VCaP (cell line): ENCODE data around the gene DKC1.

Source experiments
- H3K27ac ChIP-seq: fragments of 450-650 bp; 2 replicates; pipeline ENCODE4 v1.5.1; 2017
- TF ChIP-seq, protein P1 (sequence below): fragments of 450-650 bp; conservative IDR thresholded peaks from 2 replicates; pipeline ENCODE4 v1.5.1; 2017; ENCODE audit warnings: mild to moderate bottlenecking, moderate library complexity

The DKC1 gene

DNA sequence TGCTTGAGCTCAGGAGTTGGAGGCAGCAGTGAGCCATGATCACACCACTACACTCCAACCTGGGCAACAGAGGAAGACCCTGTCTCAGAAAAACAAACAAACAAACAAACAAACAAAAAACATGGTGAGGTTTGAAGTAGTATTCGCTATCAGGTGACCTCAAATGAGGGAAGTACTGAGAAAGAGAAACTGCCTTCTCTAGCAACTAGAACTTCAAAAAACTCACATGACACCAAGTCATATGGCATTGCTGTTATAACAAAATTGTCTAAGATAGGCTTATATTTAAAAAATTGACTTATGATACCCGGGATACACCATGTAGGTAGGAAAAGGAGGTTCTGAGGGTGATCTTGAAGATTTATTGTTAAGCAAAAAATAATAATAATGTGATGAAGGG lies 32.4 kb downstream of the DKC1 start:
- TF ChIP-seq, protein P1, sequence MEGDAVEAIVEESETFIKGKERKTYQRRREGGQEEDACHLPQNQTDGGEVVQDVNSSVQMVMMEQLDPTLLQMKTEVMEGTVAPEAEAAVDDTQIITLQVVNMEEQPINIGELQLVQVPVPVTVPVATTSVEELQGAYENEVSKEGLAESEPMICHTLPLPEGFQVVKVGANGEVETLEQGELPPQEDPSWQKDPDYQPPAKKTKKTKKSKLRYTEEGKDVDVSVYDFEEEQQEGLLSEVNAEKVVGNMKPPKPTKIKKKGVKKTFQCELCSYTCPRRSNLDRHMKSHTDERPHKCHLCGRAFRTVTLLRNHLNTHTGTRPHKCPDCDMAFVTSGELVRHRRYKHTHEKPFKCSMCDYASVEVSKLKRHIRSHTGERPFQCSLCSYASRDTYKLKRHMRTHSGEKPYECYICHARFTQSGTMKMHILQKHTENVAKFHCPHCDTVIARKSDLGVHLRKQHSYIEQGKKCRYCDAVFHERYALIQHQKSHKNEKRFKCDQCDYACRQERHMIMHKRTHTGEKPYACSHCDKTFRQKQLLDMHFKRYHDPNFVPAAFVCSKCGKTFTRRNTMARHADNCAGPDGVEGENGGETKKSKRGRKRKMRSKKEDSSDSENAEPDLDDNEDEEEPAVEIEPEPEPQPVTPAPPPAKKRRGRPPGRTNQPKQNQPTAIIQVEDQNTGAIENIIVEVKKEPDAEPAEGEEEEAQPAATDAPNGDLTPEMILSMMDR: no peak
- no peak overlapping the region for H3K27ac ChIP-seq

DNA sequence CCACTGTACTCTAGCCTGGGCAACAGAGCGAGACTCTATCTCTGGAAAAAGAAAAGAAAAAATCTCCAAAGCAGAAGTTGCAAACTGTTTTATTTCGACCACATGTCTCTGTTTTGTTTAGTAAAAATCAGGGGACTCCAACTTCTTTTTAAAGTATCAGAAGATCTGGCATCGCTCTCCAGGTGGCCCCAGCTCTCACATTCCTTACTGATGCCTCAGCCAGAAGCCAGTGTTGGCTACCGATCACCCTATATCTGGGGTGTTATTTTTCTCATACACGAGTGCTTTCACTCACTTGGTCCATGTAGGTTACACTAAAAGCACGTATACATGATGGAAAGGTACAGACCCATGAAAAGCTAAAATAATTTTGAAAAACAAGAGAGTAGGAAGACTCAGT lies 34.3 kb downstream of the DKC1 start:
- no peak overlapping the region; the same call in 1 of the 2 replicates for H3K27ac ChIP-seq
- TF ChIP-seq, protein P1: no peak

DNA sequence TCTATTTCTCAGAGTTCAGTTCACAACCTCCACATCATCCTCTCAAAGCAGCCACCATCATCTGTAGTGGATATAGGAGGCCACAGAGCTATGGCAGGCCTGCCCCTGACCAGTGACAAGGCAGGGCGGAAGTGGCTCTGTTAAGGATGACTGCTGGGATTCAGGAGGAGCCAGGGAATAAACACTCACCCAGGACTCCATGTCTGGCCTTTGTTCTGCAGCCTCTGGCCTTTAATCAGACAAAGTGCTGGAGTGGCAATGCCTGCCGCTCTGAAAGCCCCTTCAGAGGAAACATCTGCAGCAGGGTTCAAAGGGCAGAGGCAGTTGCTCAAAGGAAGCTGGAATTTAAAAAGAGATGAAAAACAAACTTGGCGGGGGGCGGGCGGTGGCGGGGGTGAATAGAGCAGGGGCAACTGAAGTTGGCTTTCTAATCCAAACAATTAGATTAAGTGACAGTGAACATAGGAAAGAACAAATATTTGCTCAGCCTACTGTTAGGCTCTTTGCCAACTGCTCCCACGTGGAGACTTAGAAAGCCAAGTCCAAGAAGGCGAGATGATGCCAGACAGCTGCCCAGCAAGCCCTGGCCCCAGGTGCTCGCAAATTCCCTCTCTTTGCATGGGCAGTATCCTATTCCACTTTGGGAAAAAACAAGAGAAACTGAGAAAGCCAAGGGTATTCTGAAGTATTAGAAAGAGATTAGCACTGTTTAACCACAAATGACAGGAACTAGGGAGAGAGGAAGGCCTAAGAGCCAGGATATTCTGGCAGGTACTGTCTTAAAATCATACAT lies 37.1 kb downstream of the DKC1 start:
- H3K27ac ChIP-seq: peak overlapping the region; percentile 86
- TF ChIP-seq, protein P1: no peak

DNA sequence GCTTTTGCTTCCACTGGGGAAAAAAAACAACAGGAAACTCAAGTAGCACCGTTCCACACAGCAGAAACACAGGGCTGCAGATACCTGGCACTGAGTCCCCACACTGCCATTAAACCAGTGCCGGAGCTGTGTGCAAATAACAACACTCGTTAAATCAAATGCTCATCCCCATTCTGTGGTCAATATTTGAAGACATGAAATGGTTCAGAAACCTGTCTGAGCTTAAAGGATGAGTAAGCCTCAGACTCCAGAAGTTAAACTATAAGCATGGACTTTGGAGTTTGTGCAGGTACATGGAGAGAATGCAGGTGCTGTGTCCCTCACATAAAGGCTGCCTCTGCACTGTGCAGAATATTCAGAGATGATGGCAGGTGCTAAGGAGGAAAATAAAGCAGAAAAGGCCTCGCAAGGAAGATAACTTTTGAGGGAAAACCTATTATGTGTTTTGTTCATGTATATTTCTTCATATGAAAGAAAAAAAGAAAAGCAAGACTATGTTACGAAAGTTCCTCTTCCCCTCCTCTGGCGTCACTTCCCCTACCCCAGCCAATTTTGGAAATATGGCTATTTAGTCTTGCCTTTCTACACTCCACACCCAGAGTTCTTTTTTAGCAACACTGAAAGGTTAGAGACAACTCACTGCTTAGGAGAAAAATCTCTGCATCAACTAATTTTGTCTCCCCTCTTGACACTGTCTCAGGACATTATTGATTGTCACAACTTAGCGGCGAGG lies 38.0 kb downstream of the DKC1 start:
- H3K27ac ChIP-seq: peak overlapping the region; percentile 86
- TF ChIP-seq, protein P1: no peak

DNA sequence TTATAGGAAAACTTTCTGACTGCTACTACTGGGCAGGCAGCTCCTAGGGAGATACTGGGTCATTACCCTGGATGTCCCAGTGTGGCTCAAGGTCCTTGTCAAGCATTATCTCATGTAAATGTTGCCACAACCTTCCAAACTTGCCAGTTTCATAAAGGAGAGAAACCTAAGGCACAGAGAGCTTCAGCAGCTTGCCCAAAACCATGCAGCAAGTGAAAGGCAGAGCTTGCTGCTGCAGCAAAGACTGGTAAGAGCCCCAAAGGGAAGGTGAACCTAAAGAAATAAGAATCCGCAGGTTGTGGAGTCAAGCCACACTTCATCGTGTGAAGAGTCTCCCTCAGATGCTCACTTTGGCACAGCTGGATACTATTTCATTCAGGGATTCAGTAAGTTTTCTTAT lies 40.3 kb downstream of the DKC1 start:
- TF ChIP-seq, protein P1: no peak
- H3K27ac ChIP-seq: peak overlapping the region; percentile 86

DNA sequence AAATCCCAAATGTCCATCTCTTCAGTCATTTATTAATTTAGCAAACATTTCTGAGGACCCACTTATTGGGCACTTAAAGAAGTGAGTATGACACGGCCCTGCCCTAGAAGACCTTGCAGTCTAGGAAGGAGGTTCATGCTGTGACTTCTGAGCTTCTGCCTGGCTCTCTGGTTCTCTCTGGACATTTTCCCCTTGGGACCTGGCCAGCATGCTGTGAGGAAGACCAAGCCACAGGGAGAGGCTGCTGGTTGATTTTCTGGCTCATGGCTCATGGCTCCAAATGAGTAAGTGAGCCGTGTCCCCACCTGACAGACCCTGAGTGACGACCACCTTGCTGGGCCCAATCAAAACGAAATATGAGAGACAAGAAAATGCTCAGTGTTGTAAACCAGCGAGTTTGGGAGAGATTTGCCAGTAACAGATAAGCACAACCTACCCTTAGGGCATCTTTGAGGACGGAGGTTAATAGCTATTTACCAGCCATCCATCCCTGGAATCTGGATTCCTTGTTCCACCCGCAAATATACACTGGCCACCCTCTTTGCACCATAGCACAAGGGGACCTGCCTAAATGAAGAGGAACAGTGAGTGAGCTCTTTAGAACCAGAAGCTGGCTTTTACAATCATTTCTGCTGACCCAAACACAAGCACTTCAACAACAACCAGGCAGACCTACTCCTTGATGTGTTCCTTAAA lies 41.7 kb downstream of the DKC1 start:
- TF ChIP-seq, protein P1: no peak
- H3K27ac ChIP-seq: peak overlapping the region; percentile 86
